ENCODE data around the gene IFNLR1.

Gene IFNLR1

GRCh38 chr1:24108334-24109165, 78.5 kb downstream of the IFNLR1 start (continued):
- TF ChIP-seq, protein P1, sequence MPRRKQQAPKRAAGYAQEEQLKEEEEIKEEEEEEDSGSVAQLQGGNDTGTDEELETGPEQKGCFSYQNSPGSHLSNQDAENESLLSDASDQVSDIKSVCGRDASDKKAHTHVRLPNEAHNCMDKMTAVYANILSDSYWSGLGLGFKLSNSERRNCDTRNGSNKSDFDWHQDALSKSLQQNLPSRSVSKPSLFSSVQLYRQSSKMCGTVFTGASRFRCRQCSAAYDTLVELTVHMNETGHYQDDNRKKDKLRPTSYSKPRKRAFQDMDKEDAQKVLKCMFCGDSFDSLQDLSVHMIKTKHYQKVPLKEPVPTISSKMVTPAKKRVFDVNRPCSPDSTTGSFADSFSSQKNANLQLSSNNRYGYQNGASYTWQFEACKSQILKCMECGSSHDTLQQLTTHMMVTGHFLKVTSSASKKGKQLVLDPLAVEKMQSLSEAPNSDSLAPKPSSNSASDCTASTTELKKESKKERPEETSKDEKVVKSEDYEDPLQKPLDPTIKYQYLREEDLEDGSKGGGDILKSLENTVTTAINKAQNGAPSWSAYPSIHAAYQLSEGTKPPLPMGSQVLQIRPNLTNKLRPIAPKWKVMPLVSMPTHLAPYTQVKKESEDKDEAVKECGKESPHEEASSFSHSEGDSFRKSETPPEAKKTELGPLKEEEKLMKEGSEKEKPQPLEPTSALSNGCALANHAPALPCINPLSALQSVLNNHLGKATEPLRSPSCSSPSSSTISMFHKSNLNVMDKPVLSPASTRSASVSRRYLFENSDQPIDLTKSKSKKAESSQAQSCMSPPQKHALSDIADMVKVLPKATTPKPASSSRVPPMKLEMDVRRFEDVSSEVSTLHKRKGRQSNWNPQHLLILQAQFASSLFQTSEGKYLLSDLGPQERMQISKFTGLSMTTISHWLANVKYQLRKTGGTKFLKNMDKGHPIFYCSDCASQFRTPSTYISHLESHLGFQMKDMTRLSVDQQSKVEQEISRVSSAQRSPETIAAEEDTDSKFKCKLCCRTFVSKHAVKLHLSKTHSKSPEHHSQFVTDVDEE (CRISPR knock-in tag; IDR thresholded peaks at IDR 0.05), result no peak
- no peak for TF ChIP-seq ZNF70 (CRISPR knock-in tag; IDR thresholded peaks at IDR 0.05)

DNA sequence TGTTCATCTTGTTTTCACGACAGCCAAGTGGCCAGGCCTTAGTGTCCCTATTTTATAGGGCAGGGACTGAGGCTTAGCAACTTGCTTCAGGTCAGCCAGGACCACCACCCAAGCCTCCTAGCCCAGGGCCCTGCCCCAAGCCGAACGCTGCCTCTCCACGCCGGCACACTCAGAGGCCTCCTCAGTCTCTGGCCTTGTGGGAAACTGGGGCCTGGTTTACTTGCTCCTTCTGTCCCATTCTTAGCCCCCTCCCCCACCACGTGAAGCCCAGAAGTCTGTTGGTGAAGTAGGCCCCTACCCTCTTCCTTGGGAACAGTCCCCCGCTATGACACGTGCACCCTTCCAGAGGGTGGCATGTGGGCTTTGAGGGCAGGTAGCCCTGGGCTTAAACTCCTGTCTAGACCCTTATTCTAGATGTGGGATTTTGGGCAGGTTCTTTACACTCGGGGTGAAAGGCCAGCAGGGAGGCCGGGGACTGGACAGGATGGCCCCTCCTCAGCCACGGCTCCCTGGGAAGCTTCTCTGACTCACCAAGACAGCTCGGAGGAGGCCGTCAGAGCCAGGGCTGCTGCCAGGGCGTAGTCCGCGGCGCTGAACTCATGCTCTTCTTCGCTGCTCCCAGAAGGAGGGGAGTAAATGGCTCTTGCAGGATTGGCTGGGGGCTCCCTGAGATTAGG, 79.5 kb downstream of the IFNLR1 start:
- no peak for TF ChIP-seq PATZ1 (CRISPR knock-in tag; IDR thresholded peaks at IDR 0.05; ENCODE audit: borderline replicate concordance)
- TF ChIP-seq ZNF8 (CRISPR knock-in tag; IDR thresholded peaks at IDR 0.05), result no peak
- no peak for TF ChIP-seq ARNTL (CRISPR knock-in tag; IDR thresholded peaks at IDR 0.05; ENCODE audit: borderline replicate concordance, low read depth)
- TF ChIP-seq, protein P1 (CRISPR knock-in tag; IDR thresholded peaks at IDR 0.05), result no peak
- TF ChIP-seq ZNF565 (CRISPR knock-in tag; conservative IDR thresholded peaks at IDR 0.05; ENCODE audit: low read depth), result no peak
- TF ChIP-seq ESRRG (CRISPR knock-in tag; IDR thresholded peaks at IDR 0.05), result no peak
- TF ChIP-seq TOX (CRISPR knock-in tag; IDR thresholded peaks at IDR 0.05; ENCODE audit: borderline replicate concordance), result no peak
- no peak for TF ChIP-seq BACH2 (CRISPR knock-in tag; IDR thresholded peaks at IDR 0.05; ENCODE audit: borderline replicate concordance)
- no peak for TF ChIP-seq SNAI2 (CRISPR knock-in tag; IDR thresholded peaks at IDR 0.05)
- no peak for TF ChIP-seq GLIS3 (CRISPR knock-in tag; IDR thresholded peaks at IDR 0.05)
- TF ChIP-seq ZC3H10 (CRISPR knock-in tag; IDR thresholded peaks at IDR 0.05), result no peak
- no peak for TF ChIP-seq TCF4 (CRISPR knock-in tag; IDR thresholded peaks at IDR 0.05; ENCODE audit: borderline replicate concordance)
- no peak for TF ChIP-seq CSRNP3 (CRISPR knock-in tag; IDR thresholded peaks at IDR 0.05)
- peak; percentile 79 for ATAC-seq

GRCh38 chr1:24105368-24106160, 81.5 kb downstream of the IFNLR1 start:
- no peak for ATAC-seq
- TF ChIP-seq CSDC2 (CRISPR knock-in tag; IDR thresholded peaks at IDR 0.05) (no peak), ISL1 (CRISPR knock-in tag; IDR thresholded peaks at IDR 0.05) (no peak), RARB (CRISPR knock-in tag; IDR thresholded peaks at IDR 0.05) (no peak), OSR1 (CRISPR knock-in tag; IDR thresholded peaks at IDR 0.05) (no peak), BACH2 (CRISPR knock-in tag; IDR thresholded peaks at IDR 0.05; ENCODE audit: borderline replicate concordance) (no peak), ZFP30 (CRISPR knock-in tag; IDR thresholded peaks at IDR 0.05) (no peak), TCF4 (CRISPR knock-in tag; IDR thresholded peaks at IDR 0.05; ENCODE audit: borderline replicate concordance) (no peak), ZNF8 (CRISPR knock-in tag; IDR thresholded peaks at IDR 0.05) (no peak), ZFP3 (CRISPR knock-in tag; IDR thresholded peaks at IDR 0.05) (no peak)
- TF ChIP-seq, protein P1 (CRISPR knock-in tag; IDR thresholded peaks at IDR 0.05), result no peak
- TF ChIP-seq, protein P2, sequence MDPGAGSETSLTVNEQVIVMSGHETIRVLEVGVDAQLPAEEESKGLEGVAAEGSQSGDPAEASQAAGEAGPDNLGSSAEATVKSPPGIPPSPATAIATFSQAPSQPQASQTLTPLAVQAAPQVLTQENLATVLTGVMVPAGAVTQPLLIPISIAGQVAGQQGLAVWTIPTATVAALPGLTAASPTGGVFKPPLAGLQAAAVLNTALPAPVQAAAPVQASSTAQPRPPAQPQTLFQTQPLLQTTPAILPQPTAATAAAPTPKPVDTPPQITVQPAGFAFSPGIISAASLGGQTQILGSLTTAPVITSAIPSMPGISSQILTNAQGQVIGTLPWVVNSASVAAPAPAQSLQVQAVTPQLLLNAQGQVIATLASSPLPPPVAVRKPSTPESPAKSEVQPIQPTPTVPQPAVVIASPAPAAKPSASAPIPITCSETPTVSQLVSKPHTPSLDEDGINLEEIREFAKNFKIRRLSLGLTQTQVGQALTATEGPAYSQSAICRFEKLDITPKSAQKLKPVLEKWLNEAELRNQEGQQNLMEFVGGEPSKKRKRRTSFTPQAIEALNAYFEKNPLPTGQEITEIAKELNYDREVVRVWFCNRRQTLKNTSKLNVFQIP (CRISPR knock-in tag; IDR thresholded peaks at IDR 0.05; ENCODE audit: borderline replicate concordance, low read depth), result no peak

Measured in SK-N-SH treated with all-trans-retinoic acid at 6 μM for 48 hours (cell line).